OCI-LY1 (cell line): Measurements from ENCODE around the gene RAB7B.

Experiments
- CTCF ChIP-seq: fragments of 200-600 bp; sonication (generic), shearing (Covaris generic); IDR thresholded peaks from 2 replicates; pipeline ENCODE4 v1.5.1; 2017; ENCODE audit warnings: mild to moderate bottlenecking, antibody characterized with exemption, low read length, moderate library complexity, mixed read lengths
- EZH2 ChIP-seq: fragments of 200-600 bp; sonication (generic), shearing (Covaris generic); IDR thresholded peaks from 2 replicates; pipeline ENCODE4 v1.8.0; 2017; ENCODE audit warnings: borderline replicate concordance, mixed run types, mild to moderate bottlenecking, antibody characterized with exemption, low read length, moderate library complexity, mixed read lengths

- no peak for TF ChIP-seq CTCF
- TF ChIP-seq EZH2, result no peak
These were observed 67.3 kb downstream of the RAB7B start for GRCh38 chr1:205935869-205936268.
